IMR-90 (cell line): ENCODE data around the gene SBK3. TPM values are rescaled to one million over a fixed set of nuclear protein-coding genes. Genes with fewer than 3 reads are reported as not detected.
"Not testable (repeated sequence)": the region's sequence is repeated elsewhere in the genome, so short reads cannot be mapped to it uniquely, and the experiment has no call there.

Source experiments
- ATAC-seq: fragments of 200-7000 bp; cut with Tn5 transposase; 2 replicates; pipeline ENCODE4 v1.9.1; 2020; ENCODE audit warnings: low read depth, mild to moderate bottlenecking, moderate library complexity
- BruUV-seq: library from RNA; stranded (reverse); fragments of 400-500 nt; replicated peaks from 2 replicates; lab custom pipeline; 2021; lab: Mats Ljungman, UMichigan
- CTCF ChIA-PET: fragments of 300-600 bp; formaldehyde crosslinking; extraction: SDS; loops from one replicate; lab custom pipeline; 2021; ENCODE audit warnings: antibody characterized with exemption; lab: Yijun Ruan, JAX
- POLR2A ChIA-PET: fragments of 300-600 bp; sonication (Branson Sonifier 250); formaldehyde crosslinking; loops from one replicate; lab custom pipeline; 2022; ENCODE audit warnings: antibody characterized with exemption; ENCODE audit not compliant: unreplicated experiment; lab: Charles Lee
- DNase-seq: peaks from one replicate; pipeline ENCODE4 v3.0.0; 2013
- H2AFZ ChIP-seq: replicated peaks from 2 replicates; pipeline ENCODE3; 2013; ENCODE audit warnings: low read length, mild to moderate bottlenecking; ENCODE audit not compliant: poor library complexity
- H2AK5ac ChIP-seq: 2 replicates; pipeline ENCODE4 v1.6.1; 2013; ENCODE audit warnings: low read depth, low read length, inconsistent platforms
- H2AK9ac ChIP-seq: replicated peaks from 2 replicates; pipeline ENCODE3; 2013; ENCODE audit warnings: mild to moderate bottlenecking, low read depth, low read length, moderate library complexity; ENCODE audit not compliant: poor library complexity
- H2BK120ac ChIP-seq: 2 replicates; pipeline ENCODE4 v1.6.1; 2013; ENCODE audit warnings: low read depth, low read length, inconsistent platforms
- H2BK15ac ChIP-seq: 3 replicates; pipeline ENCODE4 v1.6.1; 2013; ENCODE audit warnings: low read depth, low read length, inconsistent platforms
- H2BK20ac ChIP-seq: 2 replicates; pipeline ENCODE4 v1.6.1; 2013; ENCODE audit warnings: low read depth, mild to moderate bottlenecking, inconsistent platforms, low read length, moderate library complexity
- H2BK5ac ChIP-seq: 2 replicates; pipeline ENCODE4 v1.6.1; 2013; ENCODE audit warnings: mild to moderate bottlenecking, low read depth, low read length, inconsistent platforms; ENCODE audit not compliant: poor library complexity, severe bottlenecking
- H3K14ac ChIP-seq: replicated peaks from 2 replicates; pipeline ENCODE4 v1.6.1; 2013; ENCODE audit warnings: low read depth, low read length, inconsistent platforms
- H3K18ac ChIP-seq: 2 replicates; pipeline ENCODE4 v1.6.1; 2013; ENCODE audit warnings: low read depth, low read length, control low read depth
- H3K23ac ChIP-seq: 2 replicates; pipeline ENCODE4 v1.6.1; 2013; ENCODE audit warnings: low read depth, low read length, inconsistent platforms
- H3K27ac ChIP-seq: 2 replicates; pipeline ENCODE4 v1.5.1; 2013; ENCODE audit warnings: mild to moderate bottlenecking, control low read depth, low read length; ENCODE audit not compliant: insufficient read depth
- H3K27me3 ChIP-seq: 2 replicates; pipeline ENCODE4 v1.6.1; 2013; ENCODE audit warnings: low read length; ENCODE audit not compliant: control insufficient read depth, insufficient read depth
- H3K36me3 ChIP-seq: 2 replicates; pipeline ENCODE4 v1.6.1; 2013; ENCODE audit warnings: low read length, mixed read lengths; ENCODE audit not compliant: control insufficient read depth, insufficient read depth
- H3K4ac ChIP-seq: 2 replicates; pipeline ENCODE4 v1.6.1; 2013; ENCODE audit warnings: low read depth, low read length, inconsistent platforms
- H3K4me1 ChIP-seq: 2 replicates; pipeline ENCODE4 v1.6.1; 2013; ENCODE audit warnings: low read length, mixed read lengths; ENCODE audit not compliant: control insufficient read depth, insufficient read depth
- H3K4me2 ChIP-seq: 2 replicates; pipeline ENCODE4 v1.6.1; 2013; ENCODE audit warnings: low read depth, mild to moderate bottlenecking, control low read depth, low read length, moderate library complexity
- H3K4me3 ChIP-seq: 2 replicates; pipeline ENCODE4 v1.5.1; 2013; ENCODE audit warnings: low read depth, mild to moderate bottlenecking, control low read depth, low read length, moderate library complexity; ENCODE audit not compliant: insufficient read depth
- H3K56ac ChIP-seq: 2 replicates; pipeline ENCODE4 v1.6.1; 2013; ENCODE audit warnings: low read length, inconsistent platforms; ENCODE audit not compliant: insufficient read depth; ENCODE audit errors: extremely low read depth
- H3K79me1 ChIP-seq, 2 experiments: 2 replicates each; pipeline ENCODE4 v1.6.1; 2013; ENCODE audit warnings: low read length in 2 of 2, inconsistent platforms in 1 of 2, low read depth in 1 of 2
- H3K9ac ChIP-seq: 2 replicates; pipeline ENCODE4 v1.6.1; 2013; ENCODE audit warnings: low read depth, low read length, control low read depth
- H3K9me1 ChIP-seq: 2 replicates; pipeline ENCODE4 v1.6.1; 2013; ENCODE audit warnings: low read length, inconsistent platforms; ENCODE audit not compliant: insufficient read depth
- H3K9me3 ChIP-seq: 2 replicates; pipeline ENCODE4 v1.6.1; 2013; ENCODE audit warnings: low read length; ENCODE audit not compliant: control insufficient read depth, insufficient read depth
- H4K20me1 ChIP-seq: 2 replicates; pipeline ENCODE4 v1.6.1; 2013; ENCODE audit warnings: low read length, inconsistent platforms; ENCODE audit not compliant: insufficient read depth
- H4K5ac ChIP-seq: 2 replicates; pipeline ENCODE4 v1.6.1; 2013; ENCODE audit warnings: mild to moderate bottlenecking, low read depth, low read length, control low read depth
- H4K8ac ChIP-seq, 2 experiments: 2 replicates each; pipeline ENCODE4 v1.6.1; 2013; ENCODE audit warnings: low read depth in 2 of 2, low read length in 2 of 2, control low read depth in 1 of 2, inconsistent platforms in 1 of 2
- H4K91ac ChIP-seq: 2 replicates; pipeline ENCODE4 v1.6.1; 2013; ENCODE audit warnings: low read depth, low read length, inconsistent platforms; ENCODE audit not compliant: insufficient read depth
- WGBS, 2 experiments: methylation state at CpG; one replicate each; pipeline versions ENCODE4 v1.1.5 to v1.1.7; 2013; ENCODE audit warnings: missing lambda C conversion rate in 2 of 2; ENCODE audit not compliant: insufficient read length in 1 of 2; ENCODE audit errors: extremely low coverage in 2 of 2; 5-methylcytosine and 5-hydroxymethylcytosine counted together
- dilution Hi-C: fragments of 300-500 bp; cut with HindIII; formaldehyde crosslinking; loops from one replicate; pipeline ENCODE4 v1.14.3; 2018; ENCODE audit warnings: low sequenced_read_pairs; ENCODE audit not compliant: unreplicated experiment
- in situ Hi-C: fragments of 300-500 bp; cut with MboI; formaldehyde crosslinking; loops from 3 replicates; pipeline ENCODE4 v1.14.3; 2019; ENCODE audit warnings: low sequenced_read_pairs, inconsistent platforms, mixed read lengths
- intact Hi-C: fragments of 100-400 bp; cut with micrococcal nuclease; formaldehyde crosslinking; loops from 2 replicates; pipeline ENCODE4 v1.10.0; 2022
- polyA plus RNA-seq, 3 experiments: library from polyadenylated mRNA; depleted of rRNA; stranded (reverse); fragments of >200 nt; gene quantifications; 2 replicates each; pipeline ENCODE4 v1.2.3, GENCODE V29; 2012; ENCODE audit warnings: low replicate concordance in 1 of 3
- total RNA-seq: library from RNA; depleted of rRNA; stranded (reverse); fragments of >200 nt; gene quantifications from 2 replicates; pipeline ENCODE4 v1.2.3, GENCODE V29; 2012

The SBK3 gene
- total and polyA plus RNA-seq, 2 of the 4 experiments (the other 2 are of a cell fraction): 0.05 to 0.18 TPM

- H3K4me2 ChIP-seq: peak overlapping the region; percentile 55; the same call in 1 of the 2 replicates
- no CpG with 5 or more reads among the region's 4 CpGs for WGBS, 2 experiments
- CTCF ChIA-PET: not testable (repeated sequence)
Measured at GRCh38 chr19:55582284-55582683, 36.9 kb upstream of the SBK3 start.

More at GRCh38 chr19:55582284-55582683, 36.9 kb upstream of the SBK3 start:
- H3K9me3 ChIP-seq, H3K9ac ChIP-seq, H2BK120ac ChIP-seq, H4K8ac ChIP-seq, DNase-seq, H4K20me1 ChIP-seq, H4K91ac ChIP-seq, in situ Hi-C loops, H3K23ac ChIP-seq, ATAC-seq, H2AK5ac ChIP-seq, H3K27ac ChIP-seq, H3K27me3 ChIP-seq, dilution Hi-C loops, H2BK15ac ChIP-seq, H4K5ac ChIP-seq, H2AFZ ChIP-seq, H2BK20ac ChIP-seq, H3K36me3 ChIP-seq, H3K4me3 ChIP-seq, H3K18ac ChIP-seq, BruUV-seq, H2AK9ac ChIP-seq, intact Hi-C loops, H3K14ac ChIP-seq, H3K4ac ChIP-seq, H3K56ac ChIP-seq, H2BK5ac ChIP-seq: not testable (repeated sequence)
- Histone ChIP-seq H3K79me1 (peaks cover 4 to 20% of the 10 kb centered on the region in 2 experiments; a peak in 3 of 4 replicates), H3K9me1 (peaks cover 10% of the 10 kb centered on the region), H3K4me1 (peaks cover 14% of the 10 kb centered on the region)
- POLR2A ChIA-PET: interaction anchor here (1.2 kb wide), 1 partner anchor 17 kb away, joined by 3 read pairs; the partner anchor contains the start of gene FIZ1
